Epithelial cell of prostate (primary cell): ENCODE measurements around the gene MARCHF2.

Source experiments
- DNase-seq: peaks from one replicate; pipeline ENCODE4 v3.0.0-alpha.2; 2011; ENCODE audit warnings: low read depth, low spot score
- H3K27ac ChIP-seq: fragments of 450-650 bp; 2 replicates; pipeline ENCODE4 v1.5.1; 2017; ENCODE audit warnings: mild to moderate bottlenecking

MARCHF2 gene

GRCh38 chr19:8469613-8470368, 56.7 kb downstream of the MARCHF2 start:
- H3K27ac ChIP-seq: no peak overlapping the region
- no peak for DNase-seq

DNA sequence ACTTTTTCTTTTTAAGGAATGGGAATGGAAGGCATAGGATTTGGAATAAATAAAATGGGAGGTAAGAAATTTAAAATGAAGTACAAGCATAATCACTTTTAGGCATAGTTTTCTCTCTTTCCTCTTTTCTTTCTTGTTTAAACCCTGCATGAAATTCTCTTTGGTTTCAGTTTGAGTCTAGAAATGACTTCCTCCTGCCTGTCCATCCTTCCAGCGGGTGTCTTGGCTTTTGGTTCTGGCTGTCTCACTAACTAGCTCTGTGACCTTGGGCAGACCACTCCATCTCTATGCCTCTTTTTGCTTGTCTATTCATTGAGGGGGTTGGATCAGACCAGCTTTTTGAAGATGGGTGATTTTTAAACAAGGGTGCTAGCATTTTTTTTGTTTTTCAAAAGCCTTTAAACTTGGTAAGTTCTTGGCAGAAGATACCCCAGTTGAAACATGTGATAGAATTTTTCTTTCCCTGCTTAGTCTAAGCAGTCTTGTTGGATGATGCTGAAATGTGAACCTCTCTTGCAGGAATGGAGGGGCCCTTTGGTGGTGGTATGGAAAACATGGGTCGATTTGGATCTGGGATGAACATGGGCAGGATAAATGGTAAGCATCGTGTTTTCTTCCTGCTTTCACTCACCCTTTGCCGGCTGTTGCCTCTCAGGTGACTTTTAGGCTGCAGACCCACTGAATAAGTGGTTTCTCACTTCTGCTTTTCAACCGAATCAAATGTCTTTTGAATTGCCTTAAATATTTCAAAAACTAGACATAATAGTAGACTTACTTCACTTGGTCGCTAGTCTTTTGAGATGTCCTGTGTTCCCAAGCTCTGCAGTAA, 60.8 kb downstream of the MARCHF2 start:
- no peak for DNase-seq
- H3K27ac ChIP-seq: no peak overlapping the region

DNA sequence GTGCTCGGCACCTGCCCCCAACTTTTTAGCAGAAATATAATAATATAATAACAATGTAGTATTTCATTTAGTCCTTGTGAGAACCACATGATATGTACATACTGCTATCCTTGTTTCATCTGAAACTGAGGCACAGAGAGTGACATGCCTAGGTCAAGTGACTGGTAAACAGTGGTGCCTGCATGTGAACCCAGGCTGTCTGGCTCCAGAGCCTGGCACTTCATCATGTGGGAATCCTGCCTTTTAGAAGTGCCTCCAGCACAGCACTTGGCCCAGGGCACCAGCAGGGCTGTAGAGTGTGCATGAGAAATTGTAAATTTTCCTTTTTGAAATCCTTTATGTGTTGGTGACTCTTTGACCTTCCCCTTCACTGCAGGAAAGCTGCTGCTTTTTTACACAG, 61.9 kb downstream of the MARCHF2 start:
- H3K27ac ChIP-seq: no peak overlapping the region
- DNase-seq: no peak

GRCh38 chr19:8476524-8476923, 63.4 kb downstream of the MARCHF2 start:
- no peak overlapping the region for H3K27ac ChIP-seq
- DNase-seq: no peak

DNA sequence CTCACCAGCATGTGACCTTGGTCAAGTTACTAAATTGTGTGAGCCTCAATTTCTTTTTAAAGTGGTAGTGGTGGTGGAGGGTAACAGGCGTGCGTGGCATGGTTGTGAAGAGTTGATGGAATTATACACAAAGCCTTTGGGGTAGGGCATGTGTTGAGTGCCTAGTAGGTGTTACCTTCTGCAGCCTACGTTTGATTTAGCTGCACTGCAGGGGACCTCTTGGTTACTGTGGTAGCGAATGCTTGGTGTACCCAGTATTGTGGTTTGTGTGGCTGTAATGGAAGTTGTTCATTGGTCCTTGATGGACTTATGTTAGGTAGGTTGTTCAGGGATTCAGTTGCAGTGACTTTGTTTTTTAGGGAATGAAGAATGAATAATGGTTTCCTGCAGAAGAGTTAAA, 64.8 kb downstream of the MARCHF2 start:
- no peak overlapping the region for H3K27ac ChIP-seq
- DNase-seq: no peak

- DNase-seq: no peak
- no peak overlapping the region for H3K27ac ChIP-seq
Measured at GRCh38 chr19:8478598-8478997, 65.5 kb downstream of the MARCHF2 start.

DNA sequence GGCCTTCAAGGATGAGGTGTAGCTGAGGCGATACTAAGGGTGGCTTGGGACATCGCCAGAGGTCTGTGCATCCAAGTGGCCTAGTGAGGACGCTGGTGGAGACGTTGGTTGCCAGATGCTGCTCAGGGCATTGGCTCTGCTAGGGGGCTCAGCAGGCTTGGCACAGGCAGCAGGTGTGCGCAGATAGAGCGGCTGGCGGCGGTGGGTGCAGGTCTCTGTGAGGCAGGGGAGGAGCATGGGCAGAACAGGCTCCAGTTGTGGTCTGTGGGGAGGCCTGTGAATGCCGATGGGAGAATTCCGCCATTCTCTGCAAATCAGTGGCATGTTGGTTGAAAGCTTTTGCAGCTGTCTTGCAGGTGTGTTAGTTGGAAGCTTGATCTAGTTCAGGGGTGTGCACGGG, 68.1 kb downstream of the MARCHF2 start:
- DNase-seq: no peak
- H3K27ac ChIP-seq: peak overlapping the region; percentile 58

DNA sequence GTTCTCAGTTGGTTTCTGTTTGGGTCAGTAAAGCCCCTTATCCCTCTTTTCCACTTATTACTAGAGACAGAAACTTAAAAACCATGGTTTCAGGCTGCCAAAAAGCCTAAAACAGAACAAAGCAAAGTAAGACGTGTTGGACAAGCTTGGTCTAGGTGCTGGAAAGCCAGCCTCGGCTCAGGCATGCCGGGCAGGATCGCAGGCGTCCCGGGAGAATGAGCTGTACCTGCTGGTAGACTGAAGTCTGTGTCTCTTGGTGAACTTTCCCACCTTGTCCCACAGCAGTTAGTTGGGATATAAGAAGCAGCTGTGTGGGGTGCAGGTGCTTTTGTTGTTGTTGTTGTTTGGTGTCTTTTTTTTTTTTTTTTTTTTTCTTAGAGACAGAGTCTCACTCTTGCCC, 68.5 kb downstream of the MARCHF2 start:
- peak overlapping the region; percentile 58 for H3K27ac ChIP-seq
- DNase-seq: no peak

GRCh38 chr19:8482696-8483095, 69.6 kb downstream of the MARCHF2 start:
- no peak for DNase-seq
- H3K27ac ChIP-seq: no peak overlapping the region

GRCh38 chr19:8483165-8483564, 70.1 kb downstream of the MARCHF2 start:
- no peak for DNase-seq
- H3K27ac ChIP-seq: no peak overlapping the region

DNA sequence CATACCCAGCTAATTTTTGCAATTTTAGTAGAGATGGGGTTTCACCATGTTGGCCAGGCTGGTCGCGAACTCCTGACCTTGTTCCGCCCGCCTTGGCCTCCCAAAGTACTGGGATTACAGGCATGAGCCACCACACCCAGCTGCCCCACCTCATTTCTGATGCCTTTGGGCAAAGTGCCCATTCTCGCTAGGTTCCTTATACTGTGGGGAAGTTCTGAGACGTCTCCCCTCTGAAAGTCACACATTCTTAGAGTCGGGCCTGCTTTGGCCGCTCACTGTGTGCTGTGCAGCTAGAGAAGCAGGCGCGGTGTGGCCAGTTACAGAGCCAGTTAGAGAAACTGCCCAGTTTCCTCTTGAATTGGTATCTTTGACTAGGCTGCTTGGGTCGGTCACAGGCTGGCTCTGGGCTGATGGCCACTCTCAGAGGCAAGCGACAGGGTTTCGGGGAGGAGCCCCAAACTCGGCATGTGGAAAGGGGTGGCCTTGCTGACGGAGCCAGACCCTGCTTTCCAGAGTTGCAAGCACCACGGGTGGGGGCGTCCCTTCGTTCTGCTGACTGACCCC, 71.3 kb downstream of the MARCHF2 start:
- H3K27ac ChIP-seq: no peak overlapping the region
- DNase-seq: no peak

DNA sequence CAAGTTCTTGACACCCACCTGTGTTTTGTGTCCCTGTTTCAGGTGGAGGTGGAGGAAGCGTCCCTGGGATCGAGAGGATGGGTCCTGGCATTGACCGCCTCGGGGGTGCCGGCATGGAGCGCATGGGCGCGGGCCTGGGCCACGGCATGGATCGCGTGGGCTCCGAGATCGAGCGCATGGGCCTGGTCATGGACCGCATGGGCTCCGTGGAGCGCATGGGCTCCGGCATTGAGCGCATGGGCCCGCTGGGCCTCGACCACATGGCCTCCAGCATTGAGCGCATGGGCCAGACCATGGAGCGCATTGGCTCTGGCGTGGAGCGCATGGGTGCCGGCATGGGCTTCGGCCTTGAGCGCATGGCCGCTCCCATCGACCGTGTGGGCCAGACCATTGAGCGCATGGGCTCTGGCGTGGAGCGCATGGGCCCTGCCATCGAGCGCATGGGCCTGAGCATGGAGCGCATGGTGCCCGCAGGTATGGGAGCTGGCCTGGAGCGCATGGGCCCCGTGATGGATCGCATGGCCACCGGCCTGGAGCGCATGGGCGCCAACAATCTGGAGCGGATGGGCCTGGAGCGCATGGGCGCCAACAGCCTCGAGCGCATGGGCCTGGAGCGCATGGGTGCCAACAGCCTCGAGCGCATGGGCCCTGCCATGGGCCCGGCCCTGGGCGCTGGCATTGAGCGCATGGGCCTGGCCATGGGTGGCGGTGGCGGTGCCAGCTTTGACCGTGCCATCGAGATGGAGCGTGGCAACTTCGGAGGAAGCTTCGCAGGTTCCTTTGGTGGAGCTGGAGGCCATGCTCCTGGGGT, 72.7 kb downstream of the MARCHF2 start:
- DNase-seq: no peak
- no peak overlapping the region for H3K27ac ChIP-seq

- no peak overlapping the region for H3K27ac ChIP-seq
- no peak for DNase-seq
Measured at GRCh38 chr19:8486661-8487136, 73.6 kb downstream of the MARCHF2 start.

GRCh38 chr19:8487137-8487851, 74.2 kb downstream of the MARCHF2 start:
- no peak for DNase-seq
- no peak overlapping the region for H3K27ac ChIP-seq

DNA sequence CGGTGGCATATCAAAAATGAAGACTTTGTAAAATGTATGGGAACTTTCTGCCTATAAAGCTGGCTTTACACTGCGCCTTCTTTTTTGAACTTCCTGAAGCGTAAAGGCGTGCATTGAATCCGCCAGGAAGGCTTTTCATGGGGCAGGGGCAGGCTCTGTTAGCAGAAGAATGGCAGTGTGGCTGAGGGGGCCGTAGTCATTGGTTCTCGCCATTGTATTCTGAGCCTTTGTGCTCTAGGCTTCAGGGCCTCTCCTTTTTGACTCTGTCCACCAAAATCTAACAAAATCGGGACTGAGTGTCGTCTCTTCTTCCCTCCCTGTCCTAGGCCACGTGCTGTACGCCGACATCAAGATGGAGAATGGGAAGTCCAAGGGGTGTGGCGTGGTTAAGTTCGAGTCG, 75.3 kb downstream of the MARCHF2 start:
- no peak for DNase-seq
- no peak overlapping the region for H3K27ac ChIP-seq
